HL-60 (cell line): Measurements from ENCODE around the gene SDK1.

Experiments
- DNase-seq, 2 experiments: peaks; one replicate each; pipeline ENCODE4 v3.0.0-alpha.2; 2010 to 2020; ENCODE audit warnings: low read depth in 1 of 2, low spot score in 1 of 2
- H3K27ac ChIP-seq: fragments of 250-450 bp; sonication (Bioruptor Pico); replicated peaks from 2 replicates; pipeline ENCODE4 v1.5.1; 2020; ENCODE audit warnings: mild to moderate bottlenecking, moderate library complexity
- H3K27me3 ChIP-seq: fragments of 250-450 bp; sonication (Bioruptor Pico); 2 replicates; pipeline ENCODE4 v1.5.1; 2021; ENCODE audit warnings: mild to moderate bottlenecking, moderate library complexity; ENCODE audit not compliant: insufficient read depth, poor library complexity, severe bottlenecking
- H3K4me3 ChIP-seq: replicated peaks from 2 replicates; pipeline ENCODE4 v1.5.1; 2011; ENCODE audit warnings: mild to moderate bottlenecking, control low read depth, low read length; ENCODE audit not compliant: insufficient read depth
- CTCF ChIP-seq: IDR thresholded peaks from one replicate; pipeline ENCODE4 v1.5.1; 2011; ENCODE audit warnings: low read length, control low read depth, inconsistent platforms; ENCODE audit not compliant: insufficient read depth
- GABPA ChIP-seq: IDR thresholded peaks from 2 replicates; pipeline ENCODE4 v1.6.1; 2012; ENCODE audit warnings: low read depth
- POLR2AphosphoS5 ChIP-seq: IDR thresholded peaks from 2 replicates; pipeline ENCODE4 v1.6.1; 2012; ENCODE audit warnings: low read depth
- REST ChIP-seq: IDR thresholded peaks from 2 replicates; pipeline ENCODE4 v1.6.1; 2012; ENCODE audit warnings: low read depth; ENCODE audit not compliant: insufficient replicate concordance
- SPI1 ChIP-seq: IDR thresholded peaks from 2 replicates; pipeline ENCODE4 v1.6.1; 2012; ENCODE audit warnings: low read depth, mild to moderate bottlenecking, borderline replicate concordance

SDK1 gene

GRCh38 chr7:4186513-4186780, 885.4 kb downstream of the SDK1 start:
- TF ChIP-seq GABPA, result no peak
- TF ChIP-seq POLR2AphosphoS5, result no peak
- TF ChIP-seq SPI1, result no peak
- no peak for TF ChIP-seq REST
- TF ChIP-seq CTCF, result no peak
- DNase-seq, result no peak
- no peaks in the 10 kb centered on the region for H3K27me3 ChIP-seq
- H3K4me3 ChIP-seq, result no peak overlapping the region
- no peak overlapping the region for H3K27ac ChIP-seq

GRCh38 chr7:4188651-4189050, 887.6 kb downstream of the SDK1 start:
- no peak for TF ChIP-seq SPI1
- no peaks in the 10 kb centered on the region for H3K27me3 ChIP-seq
- H3K27ac ChIP-seq, result no peak overlapping the region
- H3K4me3 ChIP-seq, result no peak overlapping the region
- DNase-seq, result no peak

GRCh38 chr7:4189131-4189570, 888.1 kb downstream of the SDK1 start:
- Histone ChIP-seq H3K27ac (no peak overlapping the region), H3K27me3 (no peaks in the 10 kb centered on the region), H3K4me3 (no peak overlapping the region)
- TF ChIP-seq SPI1 (no peak), GABPA (no peak), CTCF (no peak), POLR2AphosphoS5 (no peak), REST (no peak)
- DNase-seq, result no peak

- TF ChIP-seq GABPA (no peak), SPI1 (no peak), REST (no peak), POLR2AphosphoS5 (no peak), CTCF (no peak)
- Histone ChIP-seq H3K4me3 (no peak overlapping the region), H3K27ac (no peak overlapping the region), H3K27me3 (no peaks in the 10 kb centered on the region)
- DNase-seq, result no peak
Measured at GRCh38 chr7:4190010-4190981, 889.2 kb downstream of the SDK1 start.
